Fibroblast of villous mesenchyme (primary cell): ENCODE measurements around the gene NDUFC2. TPM values are rescaled to one million over a fixed set of nuclear protein-coding genes. Genes with fewer than 3 reads are reported as not detected.

Source experiments
- DNase-seq: peaks from one replicate; pipeline ENCODE4 v3.0.0-alpha.2; 2010; ENCODE audit warnings: low read depth
- H3K4me3 ChIP-seq: 2 replicates; pipeline ENCODE4 v1.5.1; 2011; ENCODE audit warnings: low read depth, mild to moderate bottlenecking, low read length
- CTCF ChIP-seq: IDR thresholded peaks from 2 replicates; pipeline ENCODE4 v1.5.1; 2012; ENCODE audit warnings: low read depth, mild to moderate bottlenecking, low read length; ENCODE audit not compliant: insufficient read depth
- total RNA-seq: library from RNA; depleted of rRNA; stranded (reverse); fragments of >200 nt; gene quantifications from 2 replicates; pipeline ENCODE4 v1.2.3, GENCODE V29; 2012

The NDUFC2 gene
- total RNA-seq, 1 donor, result 120 TPM

DNA sequence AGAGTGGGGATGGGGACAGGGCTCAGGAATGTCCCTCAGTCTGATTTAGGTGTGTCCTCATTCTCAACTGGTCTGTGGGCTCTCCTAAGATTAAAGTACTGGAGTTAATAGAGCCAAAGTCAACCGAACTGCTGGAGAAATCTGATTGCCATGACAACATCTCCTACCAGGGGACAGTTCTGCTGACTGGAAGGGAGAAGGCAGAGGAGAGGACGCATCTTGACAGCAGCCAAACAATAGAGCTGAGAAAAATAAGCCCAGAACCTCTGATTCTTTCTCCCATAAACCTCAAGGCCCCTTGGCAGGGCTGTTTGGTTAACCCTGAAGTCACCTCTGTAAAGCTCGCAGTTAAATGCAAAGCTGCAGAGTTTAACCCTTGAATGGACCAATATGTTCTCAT, 59.4 kb downstream of the NDUFC2 start:
- no peak for DNase-seq
- no peak for TF ChIP-seq CTCF
- H3K4me3 ChIP-seq, result no peak overlapping the region

DNA sequence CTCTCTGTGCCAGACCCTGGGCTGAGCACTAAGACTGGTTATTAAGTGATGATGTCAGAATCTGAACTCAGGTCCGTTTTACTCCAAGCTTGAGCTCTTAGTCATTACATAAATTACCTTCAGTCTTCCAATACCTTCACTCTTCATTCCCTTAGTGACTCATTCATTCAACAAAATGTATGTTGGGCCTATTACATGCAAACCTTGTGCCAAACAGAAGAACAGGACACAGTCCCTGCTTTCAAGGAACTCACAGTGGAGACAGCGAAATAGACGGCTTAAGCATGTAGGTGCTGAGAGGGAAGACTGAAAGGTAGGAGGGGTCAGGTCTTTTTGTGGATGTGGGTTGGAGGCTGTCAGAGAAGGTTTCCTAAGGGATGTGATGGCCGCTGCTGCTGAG, 59.9 kb downstream of the NDUFC2 start:
- no peak overlapping the region for H3K4me3 ChIP-seq
- DNase-seq, result no peak
- TF ChIP-seq CTCF, result no peak

Other genes starting within 250 kb of the NDUFC2 start
- 34.8 and 37.1 TPM in 2 replicates for gene INTS4, start 85.2 kb downstream of the NDUFC2 start, total RNA-seq
- gene KCTD14, start 56.6 kb downstream of the NDUFC2 start, total RNA-seq, result 0.97 and 4.3 TPM in 2 replicates
- gene THRSP, start 16.0 kb downstream of the NDUFC2 start, total RNA-seq, result not detected in 2 replicates
- 37.7 and 60.9 TPM in 2 replicates for gene ALG8, start 59.8 kb upstream of the NDUFC2 start, total RNA-seq
- gene KCTD21, start 108.8 kb upstream of the NDUFC2 start, total RNA-seq, result 8.1 and 11.2 TPM in 2 replicates
- gene USP35, start 109.1 kb upstream of the NDUFC2 start, total RNA-seq, result 10.8 and 12.9 TPM in 2 replicates